GM23338 (cell line): Measurements from ENCODE around the gene FUZ. TPM values are rescaled to one million over a fixed set of nuclear protein-coding genes. Genes with fewer than 3 reads are reported as not detected.

ENCODE experiments used
- ATAC-seq: fragments of 200-7000 bp; cut with Tn5 transposase; 3 replicates; pipeline ENCODE4 v1.9.1; 2020
- DNase-seq: peaks from one replicate; pipeline ENCODE4 v3.0.0-alpha.2; 2015; ENCODE audit warnings: low spot score
- H2AFZ ChIP-seq: fragments of 200-600 bp; sonication (generic); 2 replicates; pipeline ENCODE4 v1.8.0; 2016; ENCODE audit warnings: antibody characterized with exemption, mild to moderate bottlenecking, moderate library complexity
- H3F3A ChIP-seq: fragments of 200-600 bp; sonication (generic); replicated peaks from 2 replicates; pipeline ENCODE4 v1.8.0; 2017; ENCODE audit warnings: antibody characterized with exemption, mixed run types, low read depth
- H3K27ac ChIP-seq: fragments of 200-600 bp; sonication (generic); 2 replicates; pipeline ENCODE4 v1.6.1; 2016; ENCODE audit warnings: low read depth
- H3K27me3 ChIP-seq: fragments of 200-600 bp; sonication (generic); 2 replicates; pipeline ENCODE4 v1.8.0; 2016; ENCODE audit warnings: mild to moderate bottlenecking, mixed run types, moderate library complexity; ENCODE audit not compliant: insufficient read depth
- H3K36me3 ChIP-seq: fragments of 200-600 bp; sonication (generic); 2 replicates; pipeline ENCODE4 v1.8.0; 2016; ENCODE audit warnings: mild to moderate bottlenecking; ENCODE audit not compliant: insufficient read depth
- H3K4me1 ChIP-seq: fragments of 200-600 bp; sonication (generic); 2 replicates; pipeline ENCODE4 v1.8.0; 2016; ENCODE audit warnings: mild to moderate bottlenecking, moderate library complexity; ENCODE audit not compliant: insufficient read depth
- H3K4me2 ChIP-seq: fragments of 200-600 bp; sonication (generic); 2 replicates; pipeline ENCODE4 v1.7.1; 2017; ENCODE audit warnings: mixed run types
- H3K4me3 ChIP-seq: fragments of 200-600 bp; sonication (generic); 2 replicates; pipeline ENCODE4 v1.6.1; 2016; ENCODE audit warnings: mixed run types
- H3K79me2 ChIP-seq: fragments of 200-600 bp; sonication (generic); replicated peaks from 2 replicates; pipeline ENCODE4 v1.8.0; 2017; ENCODE audit warnings: mild to moderate bottlenecking; ENCODE audit not compliant: insufficient read depth
- H3K9me2 ChIP-seq: fragments of 200-600 bp; sonication (generic); 2 replicates; pipeline ENCODE4 v1.8.0; 2017; ENCODE audit not compliant: insufficient read depth
- H4K20me1 ChIP-seq: fragments of 200-600 bp; sonication (generic); replicated peaks from 2 replicates; pipeline ENCODE4 v1.8.0; 2017; ENCODE audit warnings: mild to moderate bottlenecking; ENCODE audit not compliant: insufficient read depth
- H3K27ac Mint-ChIP-seq: 2 replicates; pipeline ENCODE4 v1.8.0; 2020; ENCODE audit warnings: inconsistent platforms, mild to moderate bottlenecking, moderate library complexity, mixed read lengths
- H3K27me3 Mint-ChIP-seq: 3 replicates; pipeline ENCODE4 v1.8.0; 2022; ENCODE audit warnings: low read depth, mild to moderate bottlenecking, moderate library complexity, mixed read lengths, inconsistent platforms; ENCODE audit not compliant: insufficient read depth, poor library complexity
- H3K36me3 Mint-ChIP-seq: 3 replicates; pipeline ENCODE4 v1.8.0; 2021; ENCODE audit warnings: low read depth, mild to moderate bottlenecking, inconsistent platforms, moderate library complexity, mixed read lengths
- H3K4me1 Mint-ChIP-seq: 3 replicates; pipeline ENCODE4 v1.8.0; 2020; ENCODE audit warnings: mild to moderate bottlenecking, inconsistent platforms, mixed read lengths
- H3K4me3 Mint-ChIP-seq: 3 replicates; pipeline ENCODE4 v1.8.0; 2021; ENCODE audit warnings: moderate library complexity, mild to moderate bottlenecking, inconsistent platforms, mixed read lengths
- H3K9me3 Mint-ChIP-seq: 3 replicates; pipeline ENCODE4 v1.8.0; 2020; ENCODE audit warnings: moderate library complexity, mild to moderate bottlenecking, inconsistent platforms, mixed read lengths
- EZH2 ChIP-seq: fragments of 200-600 bp; sonication (generic); IDR thresholded peaks from one replicate; pipeline ENCODE4 v1.8.0; 2017; ENCODE audit warnings: antibody characterized with exemption, mild to moderate bottlenecking, low read depth; ENCODE audit not compliant: unreplicated experiment
- EZH2phosphoT487 ChIP-seq: fragments of 200-600 bp; sonication (generic); IDR thresholded peaks from one replicate; pipeline ENCODE4 v1.8.1; 2018; ENCODE audit warnings: antibody characterized with exemption; ENCODE audit not compliant: unreplicated experiment
- NANOG ChIP-seq: IDR thresholded peaks from 2 replicates; pipeline ENCODE4 v1.6.1; 2016; ENCODE audit warnings: antibody characterized with exemption, borderline replicate concordance
- POLR2AphosphoS5 ChIP-seq: IDR thresholded peaks from 2 replicates; pipeline ENCODE4 v1.6.1; 2016; ENCODE audit warnings: antibody characterized with exemption, low read depth
- STAT1 ChIP-seq: IDR thresholded peaks from one replicate; pipeline ENCODE4 v1.6.1; 2016; ENCODE audit warnings: antibody characterized with exemption; ENCODE audit not compliant: unreplicated experiment
- ZNF114 ChIP-seq: fragments of 250-450 bp; sonication (Bioruptor Pico); IDR thresholded peaks from 2 replicates; pipeline ENCODE4 v1.5.0; 2020; ENCODE audit warnings: mild to moderate bottlenecking, moderate library complexity
- ZNF331 ChIP-seq: fragments of 250-450 bp; sonication (Bioruptor Pico); IDR thresholded peaks from 2 replicates; pipeline ENCODE4 v1.5.0; 2020; ENCODE audit warnings: low read depth, mild to moderate bottlenecking, moderate library complexity
- polyA plus RNA-seq: library from polyadenylated mRNA; unstranded; fragments of >200 nt; fragmentation: Nextera tagmentation; extraction: Ambion mirVana; gene quantifications from 2 replicates; pipeline ENCODE4 v1.2.1, GENCODE V29; 2016
- total RNA-seq: library from RNA; depleted of rRNA; stranded (reverse); fragments of >200 nt; shearing (Covaris generic); gene quantifications from 2 replicates; pipeline ENCODE4 v1.2.3, GENCODE V29; 2014
- TF ChIP-seq, protein P1 (sequence below): IDR thresholded peaks from 2 replicates; pipeline ENCODE4 v1.6.1; 2016; ENCODE audit warnings: antibody characterized with exemption
- TF ChIP-seq, protein P2 (sequence below): IDR thresholded peaks from one replicate; pipeline ENCODE4 v1.6.1; 2018; ENCODE audit warnings: antibody characterized with exemption; ENCODE audit not compliant: unreplicated experiment

FUZ gene
- total and polyA plus RNA-seq, 2 experiments from 2014 or later, result 24.3 to 34.8 TPM

DNA sequence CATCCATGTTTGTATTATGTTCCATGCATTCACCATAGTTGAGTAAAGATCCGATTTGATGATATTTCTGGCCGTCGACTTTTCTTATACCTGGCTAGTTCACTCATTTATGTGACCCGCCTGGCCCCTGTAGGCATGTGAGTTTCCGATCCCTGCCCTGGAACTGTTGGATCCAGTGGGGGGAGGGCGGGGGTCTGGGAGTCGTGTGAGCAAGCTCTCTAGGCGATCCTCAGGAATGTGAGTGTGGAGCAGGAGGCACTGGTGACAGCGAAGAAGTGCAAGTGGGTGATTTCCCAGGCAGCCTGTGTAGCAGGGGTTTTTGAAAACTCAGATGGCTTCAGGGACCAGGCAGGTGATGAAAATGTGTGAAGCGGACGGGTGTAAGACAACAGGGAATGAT lies 27.2 kb upstream of the FUZ start (continued):
- TF ChIP-seq, protein P1, sequence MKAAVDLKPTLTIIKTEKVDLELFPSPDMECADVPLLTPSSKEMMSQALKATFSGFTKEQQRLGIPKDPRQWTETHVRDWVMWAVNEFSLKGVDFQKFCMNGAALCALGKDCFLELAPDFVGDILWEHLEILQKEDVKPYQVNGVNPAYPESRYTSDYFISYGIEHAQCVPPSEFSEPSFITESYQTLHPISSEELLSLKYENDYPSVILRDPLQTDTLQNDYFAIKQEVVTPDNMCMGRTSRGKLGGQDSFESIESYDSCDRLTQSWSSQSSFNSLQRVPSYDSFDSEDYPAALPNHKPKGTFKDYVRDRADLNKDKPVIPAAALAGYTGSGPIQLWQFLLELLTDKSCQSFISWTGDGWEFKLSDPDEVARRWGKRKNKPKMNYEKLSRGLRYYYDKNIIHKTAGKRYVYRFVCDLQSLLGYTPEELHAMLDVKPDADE, result no peak
- TF ChIP-seq EZH2phosphoT487 (no peak), STAT1 (no peak), ZNF331 (CRISPR knock-in tag) (no peak), EZH2 (no peak), ZNF114 (CRISPR knock-in tag) (no peak), POLR2AphosphoS5 (no peak)
- TF ChIP-seq, protein P2, sequence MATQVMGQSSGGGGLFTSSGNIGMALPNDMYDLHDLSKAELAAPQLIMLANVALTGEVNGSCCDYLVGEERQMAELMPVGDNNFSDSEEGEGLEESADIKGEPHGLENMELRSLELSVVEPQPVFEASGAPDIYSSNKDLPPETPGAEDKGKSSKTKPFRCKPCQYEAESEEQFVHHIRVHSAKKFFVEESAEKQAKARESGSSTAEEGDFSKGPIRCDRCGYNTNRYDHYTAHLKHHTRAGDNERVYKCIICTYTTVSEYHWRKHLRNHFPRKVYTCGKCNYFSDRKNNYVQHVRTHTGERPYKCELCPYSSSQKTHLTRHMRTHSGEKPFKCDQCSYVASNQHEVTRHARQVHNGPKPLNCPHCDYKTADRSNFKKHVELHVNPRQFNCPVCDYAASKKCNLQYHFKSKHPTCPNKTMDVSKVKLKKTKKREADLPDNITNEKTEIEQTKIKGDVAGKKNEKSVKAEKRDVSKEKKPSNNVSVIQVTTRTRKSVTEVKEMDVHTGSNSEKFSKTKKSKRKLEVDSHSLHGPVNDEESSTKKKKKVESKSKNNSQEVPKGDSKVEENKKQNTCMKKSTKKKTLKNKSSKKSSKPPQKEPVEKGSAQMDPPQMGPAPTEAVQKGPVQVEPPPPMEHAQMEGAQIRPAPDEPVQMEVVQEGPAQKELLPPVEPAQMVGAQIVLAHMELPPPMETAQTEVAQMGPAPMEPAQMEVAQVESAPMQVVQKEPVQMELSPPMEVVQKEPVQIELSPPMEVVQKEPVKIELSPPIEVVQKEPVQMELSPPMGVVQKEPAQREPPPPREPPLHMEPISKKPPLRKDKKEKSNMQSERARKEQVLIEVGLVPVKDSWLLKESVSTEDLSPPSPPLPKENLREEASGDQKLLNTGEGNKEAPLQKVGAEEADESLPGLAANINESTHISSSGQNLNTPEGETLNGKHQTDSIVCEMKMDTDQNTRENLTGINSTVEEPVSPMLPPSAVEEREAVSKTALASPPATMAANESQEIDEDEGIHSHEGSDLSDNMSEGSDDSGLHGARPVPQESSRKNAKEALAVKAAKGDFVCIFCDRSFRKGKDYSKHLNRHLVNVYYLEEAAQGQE, result no peak

DNA sequence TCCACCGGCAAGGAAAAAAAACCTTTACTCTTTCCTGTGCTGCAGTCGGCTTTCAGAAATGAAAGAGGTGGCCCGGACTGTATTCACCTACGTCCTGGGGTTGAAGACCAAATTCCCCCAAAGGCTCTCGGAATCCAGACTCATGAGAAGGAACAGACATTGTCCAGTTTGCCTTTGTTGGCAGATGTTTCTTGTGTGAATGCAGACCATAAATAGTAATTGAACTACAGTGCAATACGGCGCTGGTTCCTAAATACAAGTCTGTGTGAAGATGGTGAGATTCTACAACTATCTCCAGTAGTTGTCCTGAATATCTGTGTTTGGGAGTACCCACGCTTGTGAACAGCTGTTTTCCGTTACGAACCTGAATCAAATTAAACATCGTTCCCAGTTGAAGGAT lies 26.6 kb upstream of the FUZ start:
- no peak for TF ChIP-seq NANOG
- no peak for TF ChIP-seq STAT1
- TF ChIP-seq, protein P2, result no peak
- no peak for TF ChIP-seq ZNF331 (CRISPR knock-in tag)
- TF ChIP-seq, protein P1, result no peak
- no peak for ATAC-seq
- no peak for DNase-seq
- no peak overlapping the region for H3K4me3 ChIP-seq
- H3K27me3 ChIP-seq, result no peaks in the 10 kb centered on the region
- peaks cover 4% of the 10 kb centered on the region; the same call in 1 of the 2 replicates for H4K20me1 ChIP-seq
- H3K4me1 ChIP-seq, result no peaks in the 10 kb centered on the region
- H3K4me1 Mint-ChIP-seq, result peaks cover 6% of the 10 kb centered on the region
- no peak overlapping the region for H3K4me3 Mint-ChIP-seq
- peaks cover 43% of the 10 kb centered on the region for H3K36me3 Mint-ChIP-seq
- H3K9me3 Mint-ChIP-seq, result no peaks in the 10 kb centered on the region; the same call in 2 of the 3 replicates
- no peak overlapping the region for H3K27ac Mint-ChIP-seq
- H3K27ac ChIP-seq, result no peak overlapping the region
- no peaks in the 10 kb centered on the region for H3K79me2 ChIP-seq
- H3K27me3 Mint-ChIP-seq, result peaks cover 16% of the 10 kb centered on the region
- H3K4me2 ChIP-seq, result no peak overlapping the region
- no peaks in the 10 kb centered on the region for H3K36me3 ChIP-seq
- H2AFZ ChIP-seq, result no peak overlapping the region
- H3F3A ChIP-seq, result 0 out of 2 replicates have a peak, but pooled peaks cover 3% of the 10 kb centered on the region
- no peaks in the 10 kb centered on the region for H3K9me2 ChIP-seq
